GM06990 (cell line): Measurements from ENCODE around the gene TBC1D22A.

Experiments used
- DNase-seq: peaks from one replicate; pipeline ENCODE4 v3.0.0-alpha.2; 2011; ENCODE audit not compliant: insufficient read length; ENCODE audit errors: extremely low read depth
- H3K27me3 ChIP-seq: replicated peaks from 2 replicates; pipeline ENCODE4 v1.6.0; 2011; ENCODE audit warnings: low read length; ENCODE audit not compliant: control insufficient read depth, insufficient read depth
- H3K36me3 ChIP-seq: 2 replicates; pipeline ENCODE4 v1.5.1; 2011; ENCODE audit warnings: low read length; ENCODE audit not compliant: control insufficient read depth, insufficient read depth
- H3K4me3 ChIP-seq: replicated peaks from 2 replicates; pipeline ENCODE4 v1.5.1; 2011; ENCODE audit warnings: low read depth, mild to moderate bottlenecking, control low read depth, low read length
- CTCF ChIP-seq: IDR thresholded peaks from 2 replicates; pipeline ENCODE4 v1.5.1; 2011; ENCODE audit warnings: low read length, control low read depth, mild to moderate bottlenecking, inconsistent platforms; ENCODE audit not compliant: insufficient read depth, poor library complexity, severe bottlenecking

TBC1D22A gene

GRCh38 chr22:47120399-47120798 is 357.9 kb downstream of the TBC1D22A start:
- Histone ChIP-seq H3K4me3 (no peak overlapping the region), H3K36me3 (peaks cover 2% of the 10 kb centered on the region), H3K27me3 (no peaks in the 10 kb centered on the region)
- no peak for DNase-seq
- no peak for TF ChIP-seq CTCF

GRCh38 chr22:47121791-47122190 is 359.3 kb downstream of the TBC1D22A start:
- no peaks in the 10 kb centered on the region; the same call in none of the 2 replicates for H3K36me3 ChIP-seq
- TF ChIP-seq CTCF: no peak
- no peak for DNase-seq
- no peak overlapping the region for H3K4me3 ChIP-seq
- no peaks in the 10 kb centered on the region for H3K27me3 ChIP-seq

- TF ChIP-seq CTCF: no peak
- no peak for DNase-seq
- no peaks in the 10 kb centered on the region for H3K27me3 ChIP-seq
These were observed 360.1 kb downstream of the TBC1D22A start for GRCh38 chr22:47122441-47123000.

GRCh38 chr22:47123006-47123826 is 360.8 kb downstream of the TBC1D22A start:
- TF ChIP-seq CTCF: no peak
- no peak for DNase-seq
- Histone ChIP-seq H3K4me3 (no peak overlapping the region), H3K27me3 (no peaks in the 10 kb centered on the region), H3K36me3 (no peaks in the 10 kb centered on the region; the same call in none of the 2 replicates)

More at GRCh38 chr22:47122441-47123000, 360.1 kb downstream of the TBC1D22A start:
- no peak overlapping the region for H3K4me3 ChIP-seq
- H3K36me3 ChIP-seq: no peaks in the 10 kb centered on the region; the same call in none of the 2 replicates

- no peaks in the 10 kb centered on the region for H3K27me3 ChIP-seq
- TF ChIP-seq CTCF: no peak
- no peak overlapping the region for H3K4me3 ChIP-seq
- H3K36me3 ChIP-seq: peaks cover 3% of the 10 kb centered on the region
- DNase-seq: no peak
These were observed 361.5 kb downstream of the TBC1D22A start for GRCh38 chr22:47123827-47124442.
